Keratinocyte (primary cell): Measurements from ENCODE around the gene PTPN21. TPM values are rescaled to one million over a fixed set of nuclear protein-coding genes. Genes with fewer than 3 reads are reported as not detected.
"Not testable (repeated sequence)": the region's sequence is repeated elsewhere in the genome, so short reads cannot be mapped to it uniquely, and the experiment has no call there.

ENCODE experiments used
- DNase-seq: peaks from one replicate; pipeline ENCODE4 v3.0.0-alpha.2; 2011; ENCODE audit warnings: low read depth, missing footprints, low spot score
- FAIRE-seq: peaks from 2 replicates; lab custom pipeline; 2011; peaks lifted over from hg19 to GRCh38; lab: Jason Lieb, UNC
- H2AFZ ChIP-seq: 2 replicates; pipeline ENCODE4 v1.6.0; 2012; ENCODE audit warnings: low read length, control low read depth, inconsistent platforms; ENCODE audit not compliant: control insufficient read depth
- H3K27ac ChIP-seq: 2 replicates; pipeline ENCODE4 v1.5.1; 2011; ENCODE audit warnings: low read length; ENCODE audit not compliant: control insufficient read depth, insufficient read depth
- H3K27me3 ChIP-seq: 3 replicates; pipeline ENCODE4 v1.6.0; 2011; ENCODE audit warnings: low read length; ENCODE audit not compliant: control insufficient read depth, insufficient read depth; ENCODE audit errors: extremely low read depth
- H3K36me3 ChIP-seq, 2 experiments: 2 replicates in 1 of 2; 3 replicates in 1 of 2; pipeline ENCODE4 v1.5.1; 2011; ENCODE audit warnings: low read length in 2 of 2, mild to moderate bottlenecking in 1 of 2; ENCODE audit not compliant: control insufficient read depth in 2 of 2, insufficient read depth in 2 of 2; ENCODE audit errors: extremely low read depth in 1 of 2
- H3K4me1 ChIP-seq: 3 replicates; pipeline ENCODE4 v1.5.1; 2011; ENCODE audit warnings: low read length; ENCODE audit not compliant: control insufficient read depth, insufficient read depth; ENCODE audit errors: extremely low read depth
- H3K4me2 ChIP-seq: 3 replicates; pipeline ENCODE4 v1.6.0; 2011; ENCODE audit warnings: low read depth, low read length; ENCODE audit not compliant: control insufficient read depth, insufficient read depth; ENCODE audit errors: extremely low read depth
- H3K4me3 ChIP-seq, 3 experiments: fragments of 200-600 bp in 1 of 3; sonication (generic) in 1 of 3; 2 replicates in 2 of 3; 3 replicates in 1 of 3; pipeline ENCODE4 v1.5.1; 2011 to 2016; ENCODE audit warnings: low read length in 3 of 3, mild to moderate bottlenecking in 3 of 3, control low read depth in 2 of 3, inconsistent platforms in 1 of 3, low read depth in 1 of 3, mixed read lengths in 1 of 3, mixed run types in 1 of 3, moderate library complexity in 1 of 3; ENCODE audit not compliant: control insufficient read depth in 2 of 3, insufficient read depth in 2 of 3; ENCODE audit errors: extremely low read depth in 1 of 3
- H3K79me2 ChIP-seq: 2 replicates; pipeline ENCODE4 v1.6.0; 2012; ENCODE audit warnings: low read length; ENCODE audit not compliant: control insufficient read depth, insufficient read depth
- H3K9ac ChIP-seq: 3 replicates; pipeline ENCODE4 v1.6.0; 2011; ENCODE audit warnings: low read length; ENCODE audit not compliant: control insufficient read depth, insufficient read depth; ENCODE audit errors: extremely low read depth
- H3K9me1 ChIP-seq: 3 replicates; pipeline ENCODE4 v1.6.0; 2011; ENCODE audit warnings: low read length; ENCODE audit not compliant: control insufficient read depth, insufficient read depth; ENCODE audit errors: extremely low read depth
- H3K9me3 ChIP-seq: 2 replicates; pipeline ENCODE4 v1.5.1; 2012; ENCODE audit warnings: low read depth, low read length; ENCODE audit not compliant: control insufficient read depth
- H4K20me1 ChIP-seq: 3 replicates; pipeline ENCODE4 v1.6.0; 2011; ENCODE audit warnings: low read length; ENCODE audit not compliant: control insufficient read depth, insufficient read depth; ENCODE audit errors: extremely low read depth
- CTCF ChIP-seq, 3 experiments: IDR thresholded peaks in 1 of 3; conservative IDR thresholded peaks in 1 of 3; optimal IDR thresholded peaks in 1 of 3; 2 replicates in 2 of 3; 3 replicates in 1 of 3; pipeline versions ENCODE3 to v1.5.1; 2011; ENCODE audit warnings: low read length in 3 of 3, mild to moderate bottlenecking in 3 of 3, moderate library complexity in 2 of 3, control low read depth in 1 of 3, inconsistent platforms in 1 of 3; ENCODE audit not compliant: insufficient read depth in 2 of 3; ENCODE audit errors: extremely low read depth in 1 of 3
- EZH2 ChIP-seq: IDR thresholded peaks from one replicate; pipeline ENCODE4 v1.6.1; 2012; ENCODE audit warnings: inconsistent platforms, mild to moderate bottlenecking, low read length, moderate library complexity
- dilution Hi-C: fragments of 300-500 bp; cut with MboI; formaldehyde crosslinking; loops from one replicate; pipeline ENCODE4 v1.7.0; 2020; ENCODE audit warnings: low sequenced_read_pairs; ENCODE audit not compliant: extremely low pct_ligation_motif_present
- polyA plus RNA-seq, 5 experiments: library from polyadenylated mRNA; depleted of rRNA in 3 of 5; stranded (reverse) in 3 of 5; stranded (forward) in 1 of 5; unstranded in 1 of 5; fragments of >200 nt; gene quantifications; 1 replicate in 1 of 5; 2 replicates in 3 of 5; 3 replicates in 1 of 5; pipeline versions ENCODE4 v1.2.1 to v1.2.3, GENCODE V29; 2011 to 2012; ENCODE audit warnings: missing spikeins in 2 of 5, low read depth in 1 of 5, low replicate concordance in 1 of 5

PTPN21 gene
- polyA plus RNA-seq, 1 donor (not counting 4 experiments of a cell fraction or from before 2014, with no cell fraction given) = 7.4 TPM

- Histone ChIP-seq H3K4me2 (no peak overlapping the region), H3K4me1 (no peaks in the 10 kb centered on the region), H3K27me3 (no peaks in the 10 kb centered on the region), H3K27ac (no peak overlapping the region), H3K9me3 (no peaks in the 10 kb centered on the region), H4K20me1 (no peaks in the 10 kb centered on the region), H3K4me3 (no peak overlapping the region), H3K9ac (no peak overlapping the region), H3K79me2 (peaks cover 14% of the 10 kb centered on the region), H3K9me1 (peaks cover 3% of the 10 kb centered on the region), H3K36me3 (peaks cover 0 to 6% of the 10 kb centered on the region in 2 experiments), H2AFZ (no peak overlapping the region)
- FAIRE-seq (no peak), DNase-seq (no peak)
- dilution Hi-C loops = no loop called here
- TF ChIP-seq CTCF (optimal IDR thresholded peaks at IDR 0.05 in 1 of 3, IDR thresholded peaks at IDR 0.05 in 1 of 3, conservative IDR thresholded peaks at IDR 0.05 in 1 of 3; ENCODE audit: extremely low read depth in 1 of 3, insufficient read depth in 2 of 3, low read length in 3 of 3) (no peak), EZH2 (no peak)
Measured at GRCh38 chr14:88535149-88535548, 19.7 kb downstream of the PTPN21 start.

GRCh38 chr14:88533064-88533602 is 21.7 kb downstream of the PTPN21 start:
- Histone ChIP-seq H3K36me3 (peaks cover 0 to 6% of the 10 kb centered on the region in 2 experiments), H4K20me1 (no peaks in the 10 kb centered on the region), H3K27ac (no peak overlapping the region), H3K27me3 (no peaks in the 10 kb centered on the region), H3K79me2 (peaks cover 6% of the 10 kb centered on the region), H3K9me3 (no peaks in the 10 kb centered on the region), H2AFZ (no peak overlapping the region), H3K4me3 (no peak overlapping the region), H3K4me2 (no peak overlapping the region), H3K9ac (no peak overlapping the region), H3K9me1 (peaks cover 3% of the 10 kb centered on the region), H3K4me1 (no peaks in the 10 kb centered on the region)
- dilution Hi-C loops = no loop called here
- FAIRE-seq = no peak
- TF ChIP-seq EZH2 (no peak), CTCF (optimal IDR thresholded peaks at IDR 0.05 in 1 of 3, IDR thresholded peaks at IDR 0.05 in 1 of 3, conservative IDR thresholded peaks at IDR 0.05 in 1 of 3; ENCODE audit: extremely low read depth in 1 of 3, insufficient read depth in 2 of 3, low read length in 3 of 3) (no peak)
- DNase-seq = no peak

GRCh38 chr14:88529889-88530288 is 24.9 kb downstream of the PTPN21 start:
- H4K20me1 ChIP-seq, H3K27me3 ChIP-seq, H3K4me1 ChIP-seq, H2AFZ ChIP-seq, dilution Hi-C loops, H3K9me1 ChIP-seq, H3K79me2 ChIP-seq, H3K27ac ChIP-seq, H3K4me2 ChIP-seq, H3K9ac ChIP-seq, H3K36me3 ChIP-seq, FAIRE-seq, H3K9me3 ChIP-seq, H3K4me3 ChIP-seq, DNase-seq: not testable (repeated sequence)
